HG03025 (cell line): ENCODE data around the gene RPS27A.
A peak's percentile ranks its signal among the peaks of the same experiment; 100 is the strongest.
"Not testable (repeated sequence)": the region's sequence is repeated elsewhere in the genome, so short reads cannot be mapped to it uniquely, and the experiment has no call there.

Source experiments
- ATAC-seq: cut with Tn5 transposase; IDR thresholded peaks from one replicate; pipeline ENCODE4 v1.9.1; 2021; ENCODE audit warnings: mild to moderate bottlenecking, moderate library complexity; ENCODE audit not compliant: unreplicated experiment, low FRiP score

The RPS27A gene

GRCh38 chr2:55232084-55232862 is at the start of gene RPS27A, which contains the start of gene CLHC1:
TSS of gene RPS27A (plus strand) at chr2:55232688. CDS start at chr2:55232825, 137 bp downstream.
TSS of gene CLHC1 (minus strand) at chr2:55232293. CDS start at chr2:55222411, 9,882 bp downstream.
- peak; percentile 91 for ATAC-seq

DNA sequence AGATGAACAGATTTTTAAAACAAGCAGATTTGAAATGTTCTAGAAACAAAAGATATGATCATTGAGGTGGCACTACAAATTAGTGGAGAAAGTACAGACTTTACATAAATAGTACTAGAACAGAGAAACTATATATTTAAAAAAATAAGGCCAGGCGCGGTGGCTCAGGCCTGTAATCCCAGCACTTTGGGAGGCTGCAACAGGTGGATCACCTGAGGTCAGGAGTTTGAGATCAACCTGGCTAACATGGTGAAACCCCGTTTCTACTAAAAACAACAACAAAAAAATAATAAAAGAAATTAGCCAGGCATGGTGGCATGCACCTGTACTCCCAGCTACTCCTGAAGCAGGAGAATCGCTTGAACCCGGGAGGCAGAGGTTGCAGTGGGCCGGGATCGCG is 45.7 kb upstream of the RPS27A start:
- not testable (repeated sequence) for ATAC-seq

DNA sequence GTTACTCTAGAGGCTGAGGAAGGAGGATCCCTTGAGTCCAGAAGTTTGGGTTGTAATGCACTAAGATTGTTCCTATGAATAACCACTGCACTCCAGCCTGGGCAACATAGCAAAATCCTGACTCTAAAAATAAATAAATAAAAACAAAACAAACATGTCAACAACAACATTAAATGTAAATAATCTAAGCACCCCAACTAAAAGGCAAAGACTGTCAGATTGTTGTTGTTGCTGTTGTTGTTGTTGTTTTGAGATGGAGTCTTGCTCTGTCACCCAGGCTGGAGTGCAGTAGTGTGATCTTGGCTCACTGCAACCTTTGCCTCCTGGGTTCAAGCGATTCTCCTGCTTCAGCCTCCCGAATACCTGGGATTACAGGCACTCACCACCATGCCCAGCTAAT is 40.6 kb upstream of the RPS27A start:
- ATAC-seq, result not testable (repeated sequence)

GRCh38 chr2:55196526-55196925 is 36.0 kb upstream of the RPS27A start:
- ATAC-seq, result no peak

GRCh38 chr2:55200416-55200815 is 32.1 kb upstream of the RPS27A start:
- ATAC-seq, result no peak

GRCh38 chr2:55204536-55204935 is 28.0 kb upstream of the RPS27A start:
- ATAC-seq, result no peak

GRCh38 chr2:55204950-55205349 is 27.5 kb upstream of the RPS27A start:
- ATAC-seq, result no peak

DNA sequence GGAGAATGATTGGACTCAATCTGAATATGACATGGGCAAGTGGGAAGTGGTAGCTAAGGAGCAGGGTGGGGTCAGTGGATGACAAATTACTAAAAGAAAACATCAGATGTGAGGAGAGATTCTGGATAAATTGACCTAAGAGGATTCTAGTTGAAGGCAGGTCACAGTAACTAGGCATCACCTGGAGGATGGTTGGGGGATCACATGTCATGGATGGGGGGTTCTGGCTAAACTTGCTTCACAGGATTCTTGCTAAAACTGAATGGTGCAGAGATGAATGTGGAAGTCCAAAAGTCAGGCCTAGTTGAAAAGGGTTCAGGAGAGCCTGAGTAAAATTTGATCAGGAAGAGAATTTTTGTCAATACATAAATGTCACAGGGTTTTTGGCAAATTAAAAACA is 18.7 kb upstream of the RPS27A start:
- no peak for ATAC-seq

- ATAC-seq, result no peak
Observed at GRCh38 chr2:55223958-55224760, 8.3 kb upstream of the RPS27A start.

DNA sequence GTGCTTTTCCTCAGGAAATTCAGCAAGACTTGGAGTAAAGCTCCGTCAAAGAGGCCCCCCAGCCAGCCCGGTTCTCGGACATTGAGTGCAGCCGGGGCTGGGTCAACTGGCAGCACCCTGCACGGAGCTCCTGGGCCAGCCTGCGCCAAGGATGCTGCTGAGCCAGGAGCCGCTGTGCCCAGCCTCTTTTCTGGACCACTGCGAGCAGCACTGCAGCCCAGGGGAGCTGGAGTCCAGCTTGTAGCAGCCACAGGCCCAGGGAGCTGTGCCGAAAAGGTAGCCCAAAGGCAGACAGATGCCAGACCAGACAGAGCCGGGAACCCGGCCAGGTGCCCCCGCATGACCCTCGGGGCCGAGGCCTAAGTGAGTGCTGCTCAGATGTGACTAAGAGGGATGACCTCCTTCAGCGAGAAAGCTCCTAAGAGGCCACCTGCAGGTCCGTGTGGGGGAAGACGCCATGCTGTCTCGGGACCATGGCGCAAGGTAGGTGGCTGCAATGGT is 7.7 kb upstream of the RPS27A start:
- ATAC-seq, result no peak

- ATAC-seq, result no peak
Observed at GRCh38 chr2:55225481-55226020, 6.9 kb upstream of the RPS27A start.

DNA sequence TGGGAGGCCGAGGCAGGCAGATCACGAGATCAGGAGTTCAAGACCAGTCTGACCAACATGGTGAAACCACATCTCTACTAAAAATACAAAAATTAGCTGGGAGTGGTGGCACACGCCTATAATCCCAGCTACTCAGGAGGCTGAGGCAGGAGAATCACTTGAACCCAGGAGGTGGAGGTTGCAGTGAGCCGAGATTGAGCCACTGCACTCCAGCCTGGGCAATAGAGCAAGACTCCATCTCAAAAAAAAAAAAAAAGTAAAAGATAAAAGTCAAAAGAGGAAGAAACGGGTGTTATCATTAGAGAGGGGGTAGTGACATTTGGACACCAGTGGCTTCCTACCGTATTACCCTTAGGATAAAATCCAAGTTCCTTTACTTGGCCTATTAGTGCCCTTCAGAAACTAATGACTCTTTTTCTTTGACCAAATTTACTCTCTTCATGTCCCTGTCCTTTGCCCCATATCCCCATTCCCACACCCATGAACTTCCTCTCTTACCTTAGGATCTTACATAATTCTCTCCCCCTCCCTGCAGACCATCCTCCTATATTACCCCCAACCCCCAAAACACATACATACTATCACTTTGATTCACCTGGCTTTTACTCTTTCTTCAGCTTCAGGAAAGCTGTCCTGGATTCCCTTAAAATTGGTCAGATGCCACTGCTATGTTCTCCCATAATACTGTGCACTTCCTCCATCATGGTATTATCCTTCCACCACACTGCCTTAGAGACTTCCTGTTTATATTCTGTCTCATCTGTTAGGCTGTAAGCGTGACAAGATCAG is 4.9 kb upstream of the RPS27A start:
- not testable (repeated sequence) for ATAC-seq

DNA sequence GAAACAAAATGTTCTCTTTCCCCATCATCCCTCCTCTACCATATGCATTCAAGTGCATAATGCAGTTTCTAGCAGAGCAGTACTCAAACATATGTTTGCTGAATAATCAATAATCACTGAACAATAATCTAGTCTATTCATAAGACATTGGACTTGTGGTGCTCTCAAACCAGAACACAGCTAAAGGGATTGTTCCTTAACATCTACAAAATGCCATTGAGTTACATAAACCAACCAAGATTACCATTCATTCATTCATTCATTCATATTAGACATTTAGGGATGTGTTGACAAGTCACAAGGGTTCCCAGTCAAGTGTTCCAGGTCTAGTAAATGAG is 4.3 kb upstream of the RPS27A start:
- ATAC-seq, result no peak

DNA sequence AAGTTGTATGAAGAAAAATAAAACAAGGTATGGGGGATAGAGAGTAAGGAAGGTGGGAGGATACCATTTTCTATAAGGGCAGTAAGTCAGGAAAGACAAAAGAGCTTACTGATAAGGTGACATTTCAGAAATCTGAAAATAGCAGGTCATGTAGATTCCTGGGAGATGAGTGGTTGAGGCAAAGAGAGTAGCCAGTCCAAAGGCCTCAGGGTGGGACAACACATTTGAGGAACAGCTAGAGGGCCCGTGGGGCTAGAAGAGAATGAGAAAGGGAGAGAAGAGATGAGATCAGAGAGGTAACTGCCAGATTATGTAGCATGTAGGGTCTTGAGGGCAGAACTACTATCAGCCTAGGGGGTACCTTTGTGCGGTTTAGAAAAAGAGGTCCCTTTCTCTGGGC is 3.3 kb upstream of the RPS27A start:
- no peak for ATAC-seq

DNA sequence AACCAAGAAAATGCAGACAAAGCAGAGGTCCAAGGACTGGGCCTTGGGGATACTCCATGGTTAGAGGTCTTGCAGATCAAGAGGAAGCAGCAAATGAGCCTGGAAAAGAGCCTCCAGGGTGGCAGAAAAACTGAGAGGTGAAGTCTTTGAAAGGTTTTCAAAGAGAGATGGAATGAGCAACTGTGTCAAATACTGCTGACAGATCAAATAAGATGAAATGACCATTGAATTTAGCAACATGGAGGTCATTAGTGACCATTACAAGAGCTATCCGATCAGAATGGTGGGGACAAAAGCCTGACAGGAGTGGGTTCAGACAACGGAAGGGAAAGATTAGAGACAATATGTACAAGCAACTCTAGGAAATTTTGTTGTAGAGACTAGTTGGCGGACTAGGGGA is 1.9 kb upstream of the RPS27A start:
- no peak for ATAC-seq

GRCh38 chr2:55231546-55232083 is 873 bp upstream of the RPS27A start:
- no peak for ATAC-seq

DNA sequence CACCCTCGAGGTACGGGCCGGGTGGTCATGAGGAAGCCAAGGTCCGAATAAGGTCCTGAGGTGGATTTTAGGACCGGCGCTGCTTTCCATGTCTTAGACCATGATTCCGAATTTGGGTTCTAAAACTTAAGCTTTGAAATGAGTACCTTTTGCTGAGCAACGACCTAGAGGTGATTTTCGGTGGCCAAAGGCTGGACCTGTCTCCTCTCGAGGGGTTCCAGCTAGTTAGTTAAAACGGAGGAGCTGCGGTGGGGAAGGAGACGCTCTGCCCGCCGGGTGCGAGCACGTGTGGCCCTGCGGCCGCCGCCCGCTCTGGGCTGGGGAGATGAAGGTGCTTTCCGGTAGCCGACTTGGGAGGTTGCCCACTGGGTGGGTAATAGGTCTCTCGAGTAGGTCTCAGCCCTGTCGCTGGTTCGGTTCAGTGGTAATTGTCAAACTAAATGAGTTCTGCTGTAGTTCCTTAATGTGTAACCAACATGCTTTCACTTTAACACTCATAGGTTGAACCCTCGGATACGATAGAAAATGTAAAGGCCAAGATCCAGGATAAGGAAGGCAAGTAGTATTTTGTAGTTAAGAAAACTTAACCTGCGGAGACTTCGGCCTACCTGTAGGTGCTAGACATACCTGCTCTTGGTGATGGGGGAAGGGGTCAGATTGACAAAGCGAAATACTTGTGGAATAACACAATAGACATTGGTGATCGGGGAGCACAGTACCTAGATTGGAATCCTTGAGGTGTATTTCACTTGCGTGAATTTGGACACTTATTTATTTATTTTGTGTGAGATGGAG is 572 bp downstream of the RPS27A start:
- ATAC-seq, result no peak

DNA sequence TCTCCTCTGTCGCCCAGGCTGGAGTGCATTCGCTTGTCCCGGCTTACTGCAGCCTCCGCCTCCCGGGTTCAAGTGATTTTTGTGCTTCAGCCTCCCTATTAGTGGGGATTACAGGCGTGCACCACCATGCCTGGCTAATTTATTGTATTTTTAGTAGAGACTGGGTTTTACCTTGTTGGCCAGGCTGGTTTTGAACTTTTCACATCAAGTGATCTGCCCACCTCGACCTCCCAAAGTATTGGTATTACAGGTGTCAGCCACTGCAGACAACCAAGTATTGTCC is 1.1 kb downstream of the RPS27A start:
- no peak for ATAC-seq

DNA sequence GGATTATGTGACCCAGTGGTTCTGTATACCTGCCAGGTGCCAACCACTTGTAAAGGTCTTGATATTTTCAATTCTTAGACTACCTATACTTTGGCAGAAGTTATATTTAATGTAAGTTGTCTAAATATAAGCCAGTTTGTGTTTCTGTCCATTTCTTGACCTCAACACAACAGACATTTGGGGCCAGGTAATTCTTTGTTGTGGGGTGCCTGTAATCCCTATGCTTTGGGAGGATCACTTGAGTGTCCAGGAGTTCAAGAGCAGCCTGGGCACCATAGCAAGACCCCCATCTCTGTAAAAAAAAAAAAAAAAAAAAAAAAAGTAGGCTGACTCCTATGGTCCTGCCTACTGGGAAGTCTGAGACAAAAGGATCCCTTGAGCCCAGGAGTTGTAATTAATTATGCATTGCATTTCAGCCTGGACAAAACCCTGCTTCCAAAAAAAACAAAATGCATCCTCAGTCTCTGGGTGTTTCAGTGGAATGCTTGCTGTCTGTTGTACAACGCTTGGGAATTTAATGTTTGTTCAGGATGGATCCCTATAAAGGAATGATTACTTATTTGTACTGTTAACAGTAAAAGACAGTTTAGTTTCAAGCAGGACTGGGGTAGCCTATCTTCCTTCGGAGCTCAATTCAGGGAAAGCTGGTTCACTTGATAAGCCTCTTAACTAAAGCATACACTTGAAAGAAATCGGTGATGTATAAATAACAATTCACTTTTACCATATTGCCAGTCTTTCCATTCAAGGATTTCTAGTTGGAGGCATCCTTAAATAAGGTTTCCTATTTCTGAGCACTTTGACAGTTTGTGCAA is 3.4 kb downstream of the RPS27A start:
- ATAC-seq, result no peak
